ENCODE results near the gene NINJ2.
A peak's percentile ranks its signal among the peaks of the same experiment; 100 is the strongest.

NINJ2 gene

DNA sequence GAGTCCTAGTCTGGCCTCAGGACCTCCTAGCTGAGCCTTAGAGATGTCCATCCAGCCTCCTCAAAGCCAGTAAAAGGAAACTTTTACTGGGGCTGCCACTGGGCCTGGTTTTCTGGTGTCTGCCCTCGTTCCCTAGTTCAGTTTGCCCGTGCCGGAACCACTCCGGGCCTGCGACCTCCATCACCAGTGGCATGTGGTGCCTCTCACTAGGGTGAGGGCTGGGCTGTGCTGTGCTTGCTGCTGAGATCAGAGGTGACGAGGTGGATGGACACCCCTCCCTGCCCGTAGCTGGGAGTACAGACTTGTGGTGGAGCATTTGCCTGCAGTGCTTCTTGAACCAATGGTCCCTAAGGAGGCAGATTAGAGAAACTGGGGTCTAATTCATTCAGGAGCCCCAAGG, 127.8 kb downstream of the NINJ2 start:
- DNase-seq = no peak

DNA sequence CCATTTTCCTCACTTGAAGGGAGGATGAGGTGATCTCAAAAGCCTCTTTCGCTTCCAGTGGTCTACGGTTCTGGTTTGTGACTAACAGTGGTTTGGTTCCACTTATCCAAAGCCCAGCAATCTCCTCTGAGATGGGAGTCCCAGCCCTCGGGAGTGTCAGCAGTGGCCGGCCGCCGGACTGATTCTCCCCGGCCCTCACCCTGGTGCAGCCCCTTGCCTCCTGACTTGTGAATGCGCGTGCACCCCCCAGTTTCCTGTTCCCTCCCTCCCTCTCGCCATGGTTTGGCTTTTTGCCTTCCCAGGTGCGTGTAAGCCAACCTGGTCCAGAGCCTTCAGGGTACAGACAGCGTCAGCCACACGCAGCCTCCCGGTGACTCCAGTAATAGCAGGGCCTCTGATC, 129.0 kb downstream of the NINJ2 start:
- no peak for DNase-seq

DNA sequence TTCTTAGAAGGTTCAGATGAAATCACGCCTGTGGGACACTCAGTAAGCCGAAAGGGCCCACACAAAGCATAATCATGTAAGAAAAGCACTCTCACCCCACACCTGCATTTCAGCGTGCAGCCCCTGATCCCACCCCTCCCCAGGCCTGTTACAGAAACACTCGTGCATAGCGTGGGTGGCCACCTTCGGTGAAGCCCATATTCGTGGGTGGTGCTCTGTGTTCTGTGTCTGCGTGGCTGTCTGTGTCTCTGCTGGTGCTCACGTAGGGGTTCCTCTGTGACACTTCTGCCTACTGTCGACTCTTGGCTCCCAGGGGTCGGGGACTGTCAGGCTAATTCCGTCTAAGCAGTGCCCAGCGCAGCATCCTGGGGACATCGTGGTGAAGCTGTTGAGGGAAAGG, 129.5 kb downstream of the NINJ2 start:
- no peak for DNase-seq

DNA sequence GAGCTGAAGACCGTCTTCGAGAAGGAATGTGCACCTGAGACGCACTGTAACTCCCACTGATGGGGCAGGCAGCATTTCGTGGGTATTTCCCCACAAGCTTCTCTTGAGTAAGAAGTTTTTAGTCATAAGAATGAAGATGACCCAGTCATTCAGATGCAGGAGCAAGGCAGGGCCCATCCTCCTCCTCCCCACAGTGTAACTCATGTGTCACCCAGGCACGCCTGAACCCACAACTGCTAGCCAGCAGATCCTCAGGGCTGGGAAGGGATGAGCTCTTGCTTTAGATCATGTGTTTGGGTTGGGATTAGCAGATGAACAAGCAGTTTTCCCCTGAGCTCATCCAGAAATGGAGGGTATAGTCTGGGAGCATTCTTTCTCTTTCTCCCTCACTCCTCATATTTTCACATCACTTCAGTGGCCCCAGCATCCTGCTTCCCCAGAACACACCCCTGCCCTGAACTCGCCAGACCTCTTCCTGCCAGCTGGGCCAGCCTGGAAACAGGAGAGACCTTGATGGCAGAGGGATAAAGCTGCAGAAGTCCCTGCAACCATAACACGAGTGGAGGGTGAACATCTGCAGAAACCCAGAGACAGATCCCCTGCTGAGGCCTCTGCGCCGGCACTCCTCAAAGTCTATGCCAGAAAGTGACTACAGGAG, 130.2 kb downstream of the NINJ2 start:
- peak in 1 of 51 donors; percentile 26 for DNase-seq

- no peak for DNase-seq
These were observed 131.2 kb downstream of the NINJ2 start for GRCh38 chr12:531951-532585.

- DNase-seq = no peak
These were observed 132.4 kb downstream of the NINJ2 start for GRCh38 chr12:530821-531220.

- DNase-seq = peak in 1 of 51 donors; percentile 16
These were observed 132.9 kb downstream of the NINJ2 start for GRCh38 chr12:530308-530707.

DNA sequence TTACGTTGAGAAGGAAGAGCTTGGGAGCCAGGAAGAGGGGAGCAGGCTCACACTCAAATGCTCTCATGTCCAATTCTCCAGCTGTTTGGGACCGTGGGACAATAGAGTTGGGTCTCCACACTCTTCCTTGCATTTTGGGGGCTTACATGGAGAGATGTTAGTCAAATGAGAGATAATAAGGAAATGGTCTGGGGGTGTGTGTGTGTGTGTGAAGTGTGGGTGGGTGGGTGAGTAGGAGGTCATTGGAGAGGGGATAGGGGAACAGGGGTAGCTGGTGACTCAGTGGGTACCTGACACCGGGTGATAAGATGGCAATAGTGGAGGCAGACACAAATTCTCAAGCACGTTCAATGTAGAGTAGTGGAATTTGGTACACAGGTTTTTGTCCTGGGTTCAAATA, 135.5 kb downstream of the NINJ2 start:
- DNase-seq = no peak

DNA sequence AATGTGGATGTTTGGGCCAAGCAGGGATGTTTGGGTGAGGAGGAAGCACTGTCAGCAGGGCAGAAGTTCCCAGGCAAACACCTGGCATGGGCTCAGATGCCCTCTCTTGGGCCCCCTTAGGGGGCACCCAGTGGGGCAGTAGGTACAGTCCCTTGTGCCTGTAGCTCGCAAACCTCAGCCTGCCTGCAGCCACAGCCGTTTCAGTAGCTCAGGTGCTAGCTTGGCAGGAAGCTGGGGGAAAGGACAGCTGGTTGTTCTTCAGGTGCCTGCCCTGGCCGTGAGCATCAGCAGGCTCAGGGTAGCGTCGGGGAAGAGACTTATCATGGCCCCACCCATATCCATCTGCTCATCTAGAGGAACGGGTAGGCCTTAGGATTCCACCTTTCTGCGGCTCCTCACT, 136.0 kb downstream of the NINJ2 start:
- no peak for DNase-seq

DNA sequence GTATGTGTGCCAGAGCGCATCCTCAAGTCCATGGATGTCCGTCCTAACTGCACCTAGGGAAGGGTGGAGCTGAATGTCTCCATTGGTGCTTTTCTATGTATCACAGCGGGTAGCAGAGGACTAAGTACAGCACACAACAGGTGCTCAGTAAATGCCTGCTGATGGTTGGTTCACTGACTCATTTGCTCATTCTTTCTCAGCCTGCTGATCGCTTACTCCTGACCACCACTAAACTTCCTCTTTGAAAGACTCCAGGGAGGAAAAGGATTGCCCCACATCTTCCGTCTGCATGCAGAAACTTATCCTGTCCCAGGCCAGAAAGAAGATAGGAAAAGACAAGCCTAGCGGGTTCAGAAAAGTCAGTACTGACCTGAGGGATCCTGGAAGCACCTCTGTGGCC, 137.2 kb downstream of the NINJ2 start:
- DNase-seq = peak in 1 of 51 donors; percentile 4

GRCh38 chr12:524167-524951, 138.9 kb downstream of the NINJ2 start:
- no peak for DNase-seq

- no peak for DNase-seq
These were observed 140.4 kb downstream of the NINJ2 start for GRCh38 chr12:522692-523378.

- DNase-seq = no peak
These were observed 143.1 kb downstream of the NINJ2 start for GRCh38 chr12:520119-520518.

DNA sequence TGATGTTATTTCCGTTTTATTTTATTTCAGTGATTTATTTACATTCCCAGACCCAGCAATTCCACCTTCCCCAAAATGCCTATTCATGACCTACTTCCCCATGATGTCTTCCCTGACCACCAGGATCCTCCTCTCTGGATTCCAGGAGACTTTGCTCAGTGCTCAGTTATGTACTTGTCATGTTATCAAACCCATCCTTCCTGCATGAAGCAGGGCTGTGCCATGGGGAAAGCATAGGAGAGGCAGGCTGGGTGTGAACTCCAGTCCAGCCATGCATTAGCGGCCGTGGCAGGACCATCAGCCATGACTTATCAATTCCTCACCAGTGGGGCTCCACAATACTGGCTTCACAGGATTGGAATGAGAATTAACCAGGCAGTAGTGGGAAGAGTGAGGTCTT, 145.7 kb downstream of the NINJ2 start:
- no peak for DNase-seq

Data from hypothalamus (tissue), 51 donors.